K562 (cell line): ENCODE measurements around the gene PHACTR3. TPM values are rescaled to one million over a fixed set of nuclear protein-coding genes. Genes with fewer than 3 reads are reported as not detected.

ENCODE experiments used
- ATAC-seq: fragments of 200-7000 bp; cut with Tn5 transposase; 3 replicates; pipeline ENCODE4 v1.9.1; 2020; ENCODE audit warnings: moderate library complexity
- BruUV-seq: library from RNA; stranded (reverse); fragments of 400-500 nt; replicated peaks from 2 replicates; lab custom pipeline; 2021; lab: Mats Ljungman, UMichigan
- CTCF ChIA-PET: fragments of 300-600 bp; formaldehyde crosslinking; extraction: SDS; loops from one replicate; lab custom pipeline; 2021; ENCODE audit warnings: low intra/inter-chr PET ratio; lab: Yijun Ruan, JAX
- POLR2A ChIA-PET: fragments of 300-600, 350-650 bp; sonication (Branson Sonifier 250); formaldehyde crosslinking; extraction: SDS; loops from one replicate; lab custom pipeline; 2021; ENCODE audit warnings: antibody characterized with exemption, inconsistent platforms; lab: Yijun Ruan, JAX
- DNase-seq, 4 experiments: peaks; one replicate each; pipeline versions ENCODE4 v3.0.0 to v3.0.0-alpha.2; 2011 to 2018; ENCODE audit warnings: low spot score in 3 of 4, mixed read lengths in 3 of 4; ENCODE audit errors: extremely low read depth in 1 of 4
- FAIRE-seq: peaks from 2 replicates; lab custom pipeline; 2011; peaks lifted over from hg19 to GRCh38; lab: Jason Lieb, UNC
- H2AFZ ChIP-seq: 2 replicates; pipeline ENCODE4 v1.6.0; 2011; ENCODE audit warnings: low read depth, low read length, control low read depth, inconsistent platforms
- H3K27ac ChIP-seq: fragments of 200-600 bp; 3 replicates; pipeline ENCODE4 v1.8.0; 2011; ENCODE audit warnings: low read depth, mild to moderate bottlenecking, control low read depth, inconsistent platforms, low read length, moderate library complexity, mixed read lengths; ENCODE audit errors: extremely low read depth
- H3K27me3 ChIP-seq, 2 experiments: fragments of 300-600 bp in 1 of 2; 2 replicates in 1 of 2; 3 replicates in 1 of 2; pipeline versions ENCODE4 v1.6.0 to v1.8.0; 2011; ENCODE audit warnings: inconsistent platforms in 2 of 2, low read length in 2 of 2, mild to moderate bottlenecking in 1 of 2, mixed read lengths in 1 of 2, moderate library complexity in 1 of 2; ENCODE audit not compliant: control insufficient read depth in 2 of 2, insufficient read depth in 2 of 2
- H3K36me3 ChIP-seq: fragments of 300-600 bp; 3 replicates; pipeline ENCODE4 v1.8.0; 2011; ENCODE audit warnings: mild to moderate bottlenecking, low read length, inconsistent platforms; ENCODE audit not compliant: control insufficient read depth, insufficient read depth
- H3K4me1 ChIP-seq, 2 experiments: fragments of 200-600 bp in 1 of 2; replicated peaks in 1 of 2; 2 replicates in 1 of 2; 3 replicates in 1 of 2; pipeline versions ENCODE4 v1.5.1 to v1.8.0; 2011; ENCODE audit warnings: inconsistent platforms in 2 of 2, low read length in 2 of 2, mild to moderate bottlenecking in 1 of 2, mixed read lengths in 1 of 2, moderate library complexity in 1 of 2; ENCODE audit not compliant: control insufficient read depth in 2 of 2, insufficient read depth in 2 of 2
- H3K4me2 ChIP-seq: 2 replicates; pipeline ENCODE4 v1.6.1; 2011; ENCODE audit warnings: low read length, control low read depth, inconsistent platforms, mixed read lengths; ENCODE audit not compliant: insufficient read depth
- H3K4me3 ChIP-seq: fragments of 200-600 bp; sonication (generic), shearing (Covaris generic); 2 replicates; pipeline ENCODE4 v1.5.1; 2016; ENCODE audit warnings: control low read depth, inconsistent platforms
- H3K79me2 ChIP-seq: fragments of 200-600 bp; 3 replicates; pipeline ENCODE4 v1.8.0; 2011; ENCODE audit warnings: low read length, inconsistent platforms; ENCODE audit not compliant: control insufficient read depth, insufficient read depth
- H3K9ac ChIP-seq, 2 experiments: 2 replicates each; pipeline versions ENCODE4 v1.6.0 to v1.6.1; 2011; ENCODE audit warnings: low read depth in 2 of 2, low read length in 2 of 2, control low read depth in 1 of 2, inconsistent platforms in 1 of 2, mild to moderate bottlenecking in 1 of 2, mixed read lengths in 1 of 2; ENCODE audit not compliant: insufficient read depth in 1 of 2
- H3K9me1 ChIP-seq: one replicate; pipeline ENCODE4 v1.6.0; 2011; ENCODE audit warnings: inconsistent platforms, mild to moderate bottlenecking, low read length, moderate library complexity; ENCODE audit not compliant: control insufficient read depth, insufficient read depth
- H3K9me3 ChIP-seq: replicated peaks from 2 replicates; pipeline ENCODE4 v1.5.1; 2011; ENCODE audit warnings: low read depth, low read length, inconsistent platforms; ENCODE audit not compliant: control insufficient read depth, insufficient read depth
- H4K20me1 ChIP-seq: replicated peaks from 2 replicates; pipeline ENCODE4 v1.6.1; 2011; ENCODE audit warnings: low read length, inconsistent platforms, mixed read lengths; ENCODE audit not compliant: control insufficient read depth, insufficient read depth
- CGGBP1 ChIP-seq: fragments of 250-450 bp; sonication (Bioruptor Pico); IDR thresholded peaks from 2 replicates; pipeline ENCODE4 v1.9.0; 2021; ENCODE audit warnings: mild to moderate bottlenecking
- DPF2 ChIP-seq: fragments of 450-650 bp; IDR thresholded peaks from 2 replicates; pipeline ENCODE4 v1.6.1; 2016
- PCBP2 ChIP-seq: fragments of 200-400 bp; formaldehyde crosslinking; IDR thresholded peaks from 2 replicates; pipeline ENCODE4 v1.6.1; 2018; ENCODE audit warnings: low read length, low read depth, mild to moderate bottlenecking, moderate library complexity; ENCODE audit not compliant: poor library complexity, severe bottlenecking
- PHF21A ChIP-seq: fragments of 450-650 bp; IDR thresholded peaks from 2 replicates; pipeline ENCODE4 v1.6.1; 2017; ENCODE audit warnings: low read depth, borderline replicate concordance
- RREB1 ChIP-seq: fragments of 250-450 bp; sonication (Bioruptor Pico); IDR thresholded peaks from 2 replicates; pipeline ENCODE4 v1.4.0; 2020
- SMC3 ChIP-seq: conservative IDR thresholded peaks from 2 replicates; pipeline ENCODE4 v1.6.1; 2011; ENCODE audit warnings: low read depth, low read length, improper control_type of control experiment; ENCODE audit not compliant: insufficient read depth
- WGBS: fragments of 100-300 bp; shearing (Covaris generic); methylation state at CpG from one replicate; pipeline ENCODE4 v1.1.6; 2016; ENCODE audit warnings: low coverage, mixed read lengths; ENCODE audit not compliant: insufficient coverage; ENCODE audit errors: missing lambda C conversion rate; 5-methylcytosine and 5-hydroxymethylcytosine counted together
- in situ Hi-C: fragments of 300-500 bp; cut with MboI; formaldehyde crosslinking; loops from 4 replicates; pipeline ENCODE4 v1.15.0; 2018; ENCODE audit warnings: inconsistent platforms, mixed read lengths
- intact Hi-C: fragments of 100-400 bp; cut with micrococcal nuclease; formaldehyde crosslinking; loops from 2 replicates; pipeline ENCODE4 v1.14.2; 2022
- polyA plus RNA-seq, 8 experiments: library from polyadenylated mRNA; depleted of rRNA in 4 of 8; stranded (reverse) in 5 of 8; unstranded in 3 of 8; fragments of >200 nt; fragmentation: Nextera tagmentation in 2 of 8; fragmentation: Illumina TruSeq in 1 of 8; extraction: Ambion mirVana in 2 of 8; extraction: Trizol in 1 of 8; gene quantifications; 2 replicates each; pipeline versions ENCODE4 v1.2.1 to v1.2.3, GENCODE V29; 2011 to 2014; ENCODE audit warnings: inconsistent platforms in 1 of 8, missing spikeins in 1 of 8
- total RNA-seq, 7 experiments: library from RNA; depleted of rRNA in 6 of 7; stranded (reverse); fragments of >200 nt in 6 of 7; fragmentation: Illumina TruSeq in 2 of 7; extraction: Trizol in 2 of 7; gene quantifications; 2 replicates each; pipeline versions ENCODE4 v1.2.1 to v1.2.3, GENCODE V29; 2011 to 2021; ENCODE audit warnings: low replicate concordance in 1 of 7

The PHACTR3 gene
- total and polyA plus RNA-seq, 9 of the 15 experiments (the other 6 are each of a cell fraction or from before 2014, with no cell fraction given) = not detected

GRCh38 chr20:59603176-59603575 lies 1.2 kb upstream of the PHACTR3 start:
- H3K27ac ChIP-seq = no peak overlapping the region
- ChIA-PET CTCF (interaction anchor here (0.6 kb wide), 1 partner anchor 148 kb away, joined by 4 read pairs; no protein-coding TSS in a partner anchor), POLR2A (no interaction called here)
- H3K4me3 ChIP-seq = no peak overlapping the region
- FAIRE-seq (no peak), DNase-seq (no peak)
- H3K9me1 ChIP-seq = no peaks in the 10 kb centered on the region
- no peaks in the 10 kb centered on the region for H3K36me3 ChIP-seq
- no peak overlapping the region for H2AFZ ChIP-seq
- intact Hi-C loops (no loop called here), in situ Hi-C loops (no loop called here)
- H3K9me3 ChIP-seq = no peaks in the 10 kb centered on the region
- WGBS = 2% methylated on average over 9 of the region's 9 CpGs
- no peak overlapping the region for H3K4me2 ChIP-seq
- peaks cover 0 to 3% of the 10 kb centered on the region in 2 experiments; a peak in 1 of 5 replicates for H3K4me1 ChIP-seq
- no TSS peak for BruUV-seq
- TF ChIP-seq RREB1 (CRISPR knock-in tag) (no peak), PHF21A (no peak), DPF2 (no peak), CGGBP1 (CRISPR knock-in tag) (no peak), PCBP2 (no peak), SMC3 (no peak)
- TF ChIP-seq, all 486 proteins: peak for 0
- no peak for ATAC-seq
- Histone ChIP-seq H3K79me2 (no peaks in the 10 kb centered on the region), H4K20me1 (0 out of 2 replicates have a peak, but pooled peaks cover 5% of the 10 kb centered on the region), H3K27me3 (no peaks in the 10 kb centered on the region), H3K9ac (no peak overlapping the region)
